GM23338 (cell line): ENCODE data around the gene TASOR2. TPM values are rescaled to one million over a fixed set of nuclear protein-coding genes. Genes with fewer than 3 reads are reported as not detected.

Experiments used
- ATAC-seq: fragments of 200-7000 bp; cut with Tn5 transposase; 3 replicates; pipeline ENCODE4 v1.9.1; 2020
- DNase-seq: peaks from one replicate; pipeline ENCODE4 v3.0.0-alpha.2; 2015; ENCODE audit warnings: low spot score
- H2AFZ ChIP-seq: fragments of 200-600 bp; sonication (generic); 2 replicates; pipeline ENCODE4 v1.8.0; 2016; ENCODE audit warnings: antibody characterized with exemption, mild to moderate bottlenecking, moderate library complexity
- H3F3A ChIP-seq: fragments of 200-600 bp; sonication (generic); replicated peaks from 2 replicates; pipeline ENCODE4 v1.8.0; 2017; ENCODE audit warnings: antibody characterized with exemption, mixed run types, low read depth
- H3K27ac ChIP-seq: fragments of 200-600 bp; sonication (generic); 2 replicates; pipeline ENCODE4 v1.6.1; 2016; ENCODE audit warnings: low read depth
- H3K27me3 ChIP-seq: fragments of 200-600 bp; sonication (generic); 2 replicates; pipeline ENCODE4 v1.8.0; 2016; ENCODE audit warnings: mild to moderate bottlenecking, mixed run types, moderate library complexity; ENCODE audit not compliant: insufficient read depth
- H3K36me3 ChIP-seq: fragments of 200-600 bp; sonication (generic); 2 replicates; pipeline ENCODE4 v1.8.0; 2016; ENCODE audit warnings: mild to moderate bottlenecking; ENCODE audit not compliant: insufficient read depth
- H3K4me1 ChIP-seq: fragments of 200-600 bp; sonication (generic); 2 replicates; pipeline ENCODE4 v1.8.0; 2016; ENCODE audit warnings: mild to moderate bottlenecking, moderate library complexity; ENCODE audit not compliant: insufficient read depth
- H3K4me2 ChIP-seq: fragments of 200-600 bp; sonication (generic); 2 replicates; pipeline ENCODE4 v1.7.1; 2017; ENCODE audit warnings: mixed run types
- H3K4me3 ChIP-seq: fragments of 200-600 bp; sonication (generic); 2 replicates; pipeline ENCODE4 v1.6.1; 2016; ENCODE audit warnings: mixed run types
- H3K79me2 ChIP-seq: fragments of 200-600 bp; sonication (generic); replicated peaks from 2 replicates; pipeline ENCODE4 v1.8.0; 2017; ENCODE audit warnings: mild to moderate bottlenecking; ENCODE audit not compliant: insufficient read depth
- H3K9me2 ChIP-seq: fragments of 200-600 bp; sonication (generic); 2 replicates; pipeline ENCODE4 v1.8.0; 2017; ENCODE audit not compliant: insufficient read depth
- H4K20me1 ChIP-seq: fragments of 200-600 bp; sonication (generic); replicated peaks from 2 replicates; pipeline ENCODE4 v1.8.0; 2017; ENCODE audit warnings: mild to moderate bottlenecking; ENCODE audit not compliant: insufficient read depth
- H3K27ac Mint-ChIP-seq: 2 replicates; pipeline ENCODE4 v1.8.0; 2020; ENCODE audit warnings: inconsistent platforms, mild to moderate bottlenecking, moderate library complexity, mixed read lengths
- H3K27me3 Mint-ChIP-seq: 3 replicates; pipeline ENCODE4 v1.8.0; 2022; ENCODE audit warnings: low read depth, mild to moderate bottlenecking, moderate library complexity, mixed read lengths, inconsistent platforms; ENCODE audit not compliant: insufficient read depth, poor library complexity
- H3K36me3 Mint-ChIP-seq: 3 replicates; pipeline ENCODE4 v1.8.0; 2021; ENCODE audit warnings: low read depth, mild to moderate bottlenecking, inconsistent platforms, moderate library complexity, mixed read lengths
- H3K4me1 Mint-ChIP-seq: 3 replicates; pipeline ENCODE4 v1.8.0; 2020; ENCODE audit warnings: mild to moderate bottlenecking, inconsistent platforms, mixed read lengths
- H3K4me3 Mint-ChIP-seq: 3 replicates; pipeline ENCODE4 v1.8.0; 2021; ENCODE audit warnings: moderate library complexity, mild to moderate bottlenecking, inconsistent platforms, mixed read lengths
- H3K9me3 Mint-ChIP-seq: 3 replicates; pipeline ENCODE4 v1.8.0; 2020; ENCODE audit warnings: moderate library complexity, mild to moderate bottlenecking, inconsistent platforms, mixed read lengths
- CREB1 ChIP-seq: fragments of 250-450 bp; sonication (Bioruptor Pico); IDR thresholded peaks from 2 replicates; pipeline ENCODE4 v1.5.0; 2020; ENCODE audit warnings: low read depth, mild to moderate bottlenecking, moderate library complexity
- EZH2 ChIP-seq: fragments of 200-600 bp; sonication (generic); IDR thresholded peaks from one replicate; pipeline ENCODE4 v1.8.0; 2017; ENCODE audit warnings: antibody characterized with exemption, mild to moderate bottlenecking, low read depth; ENCODE audit not compliant: unreplicated experiment
- JUNB ChIP-seq: IDR thresholded peaks from one replicate; pipeline ENCODE4 v1.6.1; 2016; ENCODE audit warnings: antibody characterized with exemption; ENCODE audit not compliant: unreplicated experiment
- NANOG ChIP-seq: IDR thresholded peaks from 2 replicates; pipeline ENCODE4 v1.6.1; 2016; ENCODE audit warnings: antibody characterized with exemption, borderline replicate concordance
- POLR2AphosphoS5 ChIP-seq: IDR thresholded peaks from 2 replicates; pipeline ENCODE4 v1.6.1; 2016; ENCODE audit warnings: antibody characterized with exemption, low read depth
- STAT1 ChIP-seq: IDR thresholded peaks from one replicate; pipeline ENCODE4 v1.6.1; 2016; ENCODE audit warnings: antibody characterized with exemption; ENCODE audit not compliant: unreplicated experiment
- ZNF331 ChIP-seq: fragments of 250-450 bp; sonication (Bioruptor Pico); IDR thresholded peaks from 2 replicates; pipeline ENCODE4 v1.5.0; 2020; ENCODE audit warnings: low read depth, mild to moderate bottlenecking, moderate library complexity
- polyA plus RNA-seq: library from polyadenylated mRNA; unstranded; fragments of >200 nt; fragmentation: Nextera tagmentation; extraction: Ambion mirVana; gene quantifications from 2 replicates; pipeline ENCODE4 v1.2.1, GENCODE V29; 2016
- total RNA-seq: library from RNA; depleted of rRNA; stranded (reverse); fragments of >200 nt; shearing (Covaris generic); gene quantifications from 2 replicates; pipeline ENCODE4 v1.2.3, GENCODE V29; 2014
- TF ChIP-seq, protein P1 (sequence below), 2 experiments: fragments of 200-600 bp in 1 of 2; sonication (generic) in 1 of 2; conservative IDR thresholded peaks; 2 replicates each; pipeline versions ENCODE4 v1.5.1 to v1.6.1; 2016 to 2017; ENCODE audit warnings: antibody characterized with exemption in 2 of 2, low read depth in 2 of 2, mild to moderate bottlenecking in 2 of 2, moderate library complexity in 1 of 2
- TF ChIP-seq, protein P2 (sequence below): IDR thresholded peaks from one replicate; pipeline ENCODE4 v1.6.1; 2018; ENCODE audit warnings: antibody characterized with exemption; ENCODE audit not compliant: unreplicated experiment

TASOR2 gene
- total and polyA plus RNA-seq, 2 experiments from 2014 or later, result 45.2 to 110 TPM

DNA sequence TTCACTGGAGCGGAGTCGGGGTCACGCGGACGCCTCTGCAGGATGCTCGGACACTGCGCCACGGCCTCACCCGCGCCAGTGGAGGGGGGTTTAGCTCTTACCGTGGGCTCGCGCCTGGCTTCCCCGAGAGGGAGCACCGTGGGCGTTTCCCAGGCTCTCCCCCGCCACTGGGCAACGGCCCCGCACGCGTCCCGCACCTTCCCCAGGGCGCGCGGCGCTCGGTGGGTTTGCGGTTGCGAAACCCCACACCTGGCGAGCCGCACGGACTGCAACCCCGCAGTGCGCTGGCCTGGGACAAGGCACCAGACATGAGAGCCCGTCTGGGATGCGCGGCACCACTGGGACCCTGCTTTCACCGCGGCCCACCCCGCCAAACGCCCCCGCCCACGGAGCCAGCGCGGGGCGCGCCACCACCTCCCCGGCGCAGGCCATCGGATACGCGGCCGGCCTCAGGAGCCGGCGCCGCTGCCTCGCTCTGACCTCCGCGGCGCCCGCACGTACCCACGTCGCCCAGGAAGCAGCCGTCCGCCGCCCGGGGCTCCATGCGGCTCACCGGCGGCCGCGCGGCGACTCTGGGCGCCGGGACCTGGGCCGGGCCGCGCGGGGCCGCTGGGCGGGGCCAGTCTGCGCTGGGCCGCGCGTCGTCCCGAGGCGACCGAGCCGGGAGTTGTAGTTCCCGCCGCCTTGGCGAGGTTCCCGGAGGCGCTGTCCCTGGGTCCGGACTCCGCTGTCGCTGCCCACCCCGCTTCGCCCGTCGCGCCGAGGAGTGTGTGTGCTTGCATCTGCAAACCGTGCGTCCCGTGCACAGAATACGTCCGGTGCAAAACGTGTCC lies 18.4 kb upstream of the TASOR2 start, which contains the start of gene ASB13 (continued):
- TF ChIP-seq, protein P1, sequence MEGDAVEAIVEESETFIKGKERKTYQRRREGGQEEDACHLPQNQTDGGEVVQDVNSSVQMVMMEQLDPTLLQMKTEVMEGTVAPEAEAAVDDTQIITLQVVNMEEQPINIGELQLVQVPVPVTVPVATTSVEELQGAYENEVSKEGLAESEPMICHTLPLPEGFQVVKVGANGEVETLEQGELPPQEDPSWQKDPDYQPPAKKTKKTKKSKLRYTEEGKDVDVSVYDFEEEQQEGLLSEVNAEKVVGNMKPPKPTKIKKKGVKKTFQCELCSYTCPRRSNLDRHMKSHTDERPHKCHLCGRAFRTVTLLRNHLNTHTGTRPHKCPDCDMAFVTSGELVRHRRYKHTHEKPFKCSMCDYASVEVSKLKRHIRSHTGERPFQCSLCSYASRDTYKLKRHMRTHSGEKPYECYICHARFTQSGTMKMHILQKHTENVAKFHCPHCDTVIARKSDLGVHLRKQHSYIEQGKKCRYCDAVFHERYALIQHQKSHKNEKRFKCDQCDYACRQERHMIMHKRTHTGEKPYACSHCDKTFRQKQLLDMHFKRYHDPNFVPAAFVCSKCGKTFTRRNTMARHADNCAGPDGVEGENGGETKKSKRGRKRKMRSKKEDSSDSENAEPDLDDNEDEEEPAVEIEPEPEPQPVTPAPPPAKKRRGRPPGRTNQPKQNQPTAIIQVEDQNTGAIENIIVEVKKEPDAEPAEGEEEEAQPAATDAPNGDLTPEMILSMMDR (conservative IDR thresholded peaks at IDR 0.05; ENCODE audit: low read depth in 2 of 2), result 0 out of 4 replicates have a peak, but pooled peaks of 1 of the 2 experiments have one; percentile 7
- TF ChIP-seq NANOG (no peak), ZNF331 (CRISPR knock-in tag) (no peak), STAT1 (no peak), POLR2AphosphoS5 (peak; percentile 54; the same call in 1 of the 2 replicates), JUNB (no peak), CREB1 (CRISPR knock-in tag) (peak; percentile 85)

DNA sequence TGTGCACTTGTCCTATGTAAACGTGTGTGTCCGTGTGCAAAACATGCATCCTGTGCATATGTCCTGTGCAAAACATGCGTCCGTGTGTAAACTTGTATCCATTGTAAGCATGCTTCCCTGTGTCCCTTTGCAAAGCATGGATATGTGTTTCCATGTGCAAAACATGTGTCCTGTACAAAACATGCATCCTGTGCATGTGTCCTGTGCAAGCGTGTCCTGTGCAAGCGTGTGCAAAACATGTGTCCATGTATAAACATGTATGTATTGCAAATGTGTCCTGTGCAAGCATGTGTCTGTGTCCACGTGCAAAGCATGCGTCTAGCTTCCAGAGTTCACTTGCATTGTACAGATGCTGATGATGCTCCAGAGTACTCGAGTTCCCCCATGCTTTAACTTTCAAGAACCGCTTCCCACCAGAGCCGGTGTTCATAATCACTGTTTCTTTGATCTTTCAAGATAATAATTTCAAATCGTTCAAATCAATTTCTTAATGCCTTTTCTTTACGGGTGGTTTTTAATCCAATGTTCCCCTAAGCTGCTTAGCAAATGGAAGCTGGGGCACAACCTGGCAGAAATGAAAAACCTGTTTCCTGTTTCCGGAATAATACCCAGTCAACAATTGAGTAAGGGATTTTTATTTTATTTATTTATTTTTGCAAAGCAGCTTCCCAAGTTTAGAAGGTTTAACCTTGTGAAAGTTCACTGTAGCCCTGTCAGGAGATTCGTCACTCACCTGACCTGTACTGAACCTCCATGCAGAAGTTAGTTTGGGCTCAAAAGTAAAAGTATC lies 17.6 kb upstream of the TASOR2 start:
- no peaks in the 10 kb centered on the region for H3K36me3 ChIP-seq
- TF ChIP-seq CREB1 (CRISPR knock-in tag) (no peak), EZH2 (peak; percentile 19)
- ATAC-seq (no peak), DNase-seq (no peak)
- H3K27me3 ChIP-seq, result peaks cover 7% of the 10 kb centered on the region; the same call in 1 of the 2 replicates
- no peaks in the 10 kb centered on the region for H3K9me2 ChIP-seq
- H3K79me2 ChIP-seq, result peaks cover 17% of the 10 kb centered on the region
- Mint-ChIP-seq H3K27ac (no peak overlapping the region), H3K9me3 (no peaks in the 10 kb centered on the region), H3K36me3 (no peaks in the 10 kb centered on the region; the same call in 2 of the 3 replicates), H3K4me3 (peak overlapping the region; percentile 94), H3K27me3 (peaks cover 16% of the 10 kb centered on the region), H3K4me1 (peaks cover 35% of the 10 kb centered on the region)
- H2AFZ ChIP-seq, result peak overlapping the region; percentile 100
- peak overlapping the region; percentile 95 for H3K4me2 ChIP-seq
- no peak overlapping the region for H3K27ac ChIP-seq
- H3K4me3 ChIP-seq, result peak overlapping the region; percentile 85
- H4K20me1 ChIP-seq, result 0 out of 2 replicates have a peak, but pooled peaks cover 3% of the 10 kb centered on the region
- peaks cover 34% of the 10 kb centered on the region for H3K4me1 ChIP-seq
- 0 out of 2 replicates have a peak, but pooled peaks cover 2% of the 10 kb centered on the region for H3F3A ChIP-seq

DNA sequence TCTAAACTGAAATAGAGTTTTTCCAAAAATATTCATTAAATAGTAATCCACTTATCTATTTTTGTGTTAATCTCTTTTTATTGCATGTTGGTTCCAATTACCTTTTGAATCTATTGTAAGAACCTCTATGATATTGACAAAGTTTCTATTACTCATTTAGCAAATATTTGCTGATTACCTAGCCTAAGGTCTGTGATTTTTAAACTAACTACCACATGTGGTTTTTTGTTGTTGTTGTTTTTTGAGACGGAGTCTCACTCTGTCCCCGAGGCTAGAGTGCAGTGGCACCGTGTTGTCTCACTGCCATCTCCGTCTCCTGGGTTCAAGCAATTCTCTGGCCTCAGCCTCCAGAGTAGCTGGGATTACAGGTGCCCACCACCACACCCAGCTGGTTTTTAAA lies 16.2 kb upstream of the TASOR2 start:
- no peak for ATAC-seq
- Histone ChIP-seq H3K36me3 (no peaks in the 10 kb centered on the region), H3K4me2 (no peak overlapping the region), H2AFZ (no peak overlapping the region), H3K4me1 (peaks cover 27% of the 10 kb centered on the region), H3K4me3 (no peak overlapping the region), H4K20me1 (0 out of 2 replicates have a peak, but pooled peaks cover 3% of the 10 kb centered on the region), H3K27me3 (peaks cover 7% of the 10 kb centered on the region; the same call in 1 of the 2 replicates), H3F3A (0 out of 2 replicates have a peak, but pooled peaks cover 2% of the 10 kb centered on the region), H3K79me2 (peaks cover 8% of the 10 kb centered on the region), H3K27ac (no peak overlapping the region), H3K9me2 (no peaks in the 10 kb centered on the region)
- Mint-ChIP-seq H3K36me3 (no peaks in the 10 kb centered on the region), H3K9me3 (no peaks in the 10 kb centered on the region), H3K27me3 (peaks cover 16% of the 10 kb centered on the region), H3K4me1 (peaks cover 25% of the 10 kb centered on the region), H3K4me3 (no peak overlapping the region), H3K27ac (no peak overlapping the region)
- DNase-seq, result no peak
- TF ChIP-seq, protein P2, sequence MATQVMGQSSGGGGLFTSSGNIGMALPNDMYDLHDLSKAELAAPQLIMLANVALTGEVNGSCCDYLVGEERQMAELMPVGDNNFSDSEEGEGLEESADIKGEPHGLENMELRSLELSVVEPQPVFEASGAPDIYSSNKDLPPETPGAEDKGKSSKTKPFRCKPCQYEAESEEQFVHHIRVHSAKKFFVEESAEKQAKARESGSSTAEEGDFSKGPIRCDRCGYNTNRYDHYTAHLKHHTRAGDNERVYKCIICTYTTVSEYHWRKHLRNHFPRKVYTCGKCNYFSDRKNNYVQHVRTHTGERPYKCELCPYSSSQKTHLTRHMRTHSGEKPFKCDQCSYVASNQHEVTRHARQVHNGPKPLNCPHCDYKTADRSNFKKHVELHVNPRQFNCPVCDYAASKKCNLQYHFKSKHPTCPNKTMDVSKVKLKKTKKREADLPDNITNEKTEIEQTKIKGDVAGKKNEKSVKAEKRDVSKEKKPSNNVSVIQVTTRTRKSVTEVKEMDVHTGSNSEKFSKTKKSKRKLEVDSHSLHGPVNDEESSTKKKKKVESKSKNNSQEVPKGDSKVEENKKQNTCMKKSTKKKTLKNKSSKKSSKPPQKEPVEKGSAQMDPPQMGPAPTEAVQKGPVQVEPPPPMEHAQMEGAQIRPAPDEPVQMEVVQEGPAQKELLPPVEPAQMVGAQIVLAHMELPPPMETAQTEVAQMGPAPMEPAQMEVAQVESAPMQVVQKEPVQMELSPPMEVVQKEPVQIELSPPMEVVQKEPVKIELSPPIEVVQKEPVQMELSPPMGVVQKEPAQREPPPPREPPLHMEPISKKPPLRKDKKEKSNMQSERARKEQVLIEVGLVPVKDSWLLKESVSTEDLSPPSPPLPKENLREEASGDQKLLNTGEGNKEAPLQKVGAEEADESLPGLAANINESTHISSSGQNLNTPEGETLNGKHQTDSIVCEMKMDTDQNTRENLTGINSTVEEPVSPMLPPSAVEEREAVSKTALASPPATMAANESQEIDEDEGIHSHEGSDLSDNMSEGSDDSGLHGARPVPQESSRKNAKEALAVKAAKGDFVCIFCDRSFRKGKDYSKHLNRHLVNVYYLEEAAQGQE, result no peak
- TF ChIP-seq JUNB, result no peak
- no peak for TF ChIP-seq NANOG
- TF ChIP-seq POLR2AphosphoS5, result no peak
